CD14-positive monocyte (primary cell): ENCODE results near the gene TBCEL. TPM values are rescaled to one million over a fixed set of nuclear protein-coding genes. Genes with fewer than 3 reads are reported as not detected.

Experiments used
- DNase-seq, 3 donors: peaks; one replicate each; pipeline ENCODE4 v3.0.0-alpha.2; 2011 to 2022
- H2AFZ ChIP-seq: 2 replicates; pipeline ENCODE4 v1.6.0; 2012; ENCODE audit warnings: mild to moderate bottlenecking, low read depth, low read length, inconsistent platforms; ENCODE audit not compliant: insufficient read depth, poor library complexity, severe bottlenecking
- H3K27ac ChIP-seq, 2 donors: 1 replicate in 1 of 2; 2 replicates in 1 of 2; pipeline ENCODE4 v1.5.1; 2012 to 2013; ENCODE audit warnings: low read length in 2 of 2, control low read depth in 1 of 2, inconsistent platforms in 1 of 2, low read depth in 1 of 2, mild to moderate bottlenecking in 1 of 2
- H3K27me3 ChIP-seq, 2 donors: one replicate each; pipeline versions ENCODE4 v1.6.0 to v1.6.1; 2011 to 2013; ENCODE audit warnings: low read length in 2 of 2; ENCODE audit not compliant: control insufficient read depth in 2 of 2, insufficient read depth in 2 of 2
- H3K36me3 ChIP-seq, 2 donors: replicated peaks in 1 of 2; 1 replicate in 1 of 2; 2 replicates in 1 of 2; pipeline versions ENCODE4 v1.5.1 to v1.6.1; 2012 to 2013; ENCODE audit warnings: low read length in 2 of 2, control low read depth in 1 of 2, inconsistent platforms in 1 of 2, mild to moderate bottlenecking in 1 of 2; ENCODE audit not compliant: insufficient read depth in 2 of 2, control insufficient read depth in 1 of 2
- H3K4me1 ChIP-seq, 2 donors: 1 replicate in 1 of 2; 2 replicates in 1 of 2; pipeline versions ENCODE4 v1.5.1 to v1.6.1; 2012 to 2013; ENCODE audit warnings: low read length in 2 of 2, control low read depth in 1 of 2, inconsistent platforms in 1 of 2, mild to moderate bottlenecking in 1 of 2, moderate library complexity in 1 of 2; ENCODE audit not compliant: insufficient read depth in 2 of 2, control insufficient read depth in 1 of 2
- H3K4me2 ChIP-seq: replicated peaks from 2 replicates; pipeline ENCODE3; 2012; ENCODE audit warnings: low read length, moderate library complexity, mild to moderate bottlenecking; ENCODE audit not compliant: poor library complexity, severe bottlenecking; ENCODE audit errors: extremely low read depth
- H3K4me3 ChIP-seq, 3 experiments: fragments of 200-600 bp in 1 of 3; sonication (generic) in 1 of 3; replicated peaks in 1 of 3; 1 replicate in 2 of 3; 2 replicates in 1 of 3; pipeline ENCODE4 v1.5.1; 2011 to 2013; ENCODE audit warnings: low read length in 3 of 3, mild to moderate bottlenecking in 3 of 3, control low read depth in 2 of 3, low read depth in 2 of 3, inconsistent platforms in 1 of 3, moderate library complexity in 1 of 3
- H3K79me2 ChIP-seq: 2 replicates; pipeline ENCODE4 v1.6.0; 2012; ENCODE audit warnings: mild to moderate bottlenecking, control low read depth, inconsistent platforms, low read length, moderate library complexity; ENCODE audit not compliant: insufficient read depth
- H3K9ac ChIP-seq: 2 replicates; pipeline ENCODE4 v1.6.0; 2017; ENCODE audit warnings: low read length, mild to moderate bottlenecking; ENCODE audit not compliant: insufficient read depth, poor library complexity, severe bottlenecking
- H3K9me3 ChIP-seq, 2 donors: replicated peaks in 1 of 2; 1 replicate in 1 of 2; 2 replicates in 1 of 2; pipeline versions ENCODE4 v1.5.1 to v1.6.1; 2012 to 2013; ENCODE audit warnings: low read length in 2 of 2, control low read depth in 1 of 2; ENCODE audit not compliant: control insufficient read depth in 1 of 2, insufficient read depth in 1 of 2
- H4K20me1 ChIP-seq: 2 replicates; pipeline ENCODE4 v1.6.0; 2012; ENCODE audit warnings: mild to moderate bottlenecking, low read length, control low read depth, moderate library complexity; ENCODE audit not compliant: insufficient read depth
- H3K27ac Mint-ChIP-seq, 7 donors: one replicate each; pipeline ENCODE4 v1.8.0; 2020; ENCODE audit warnings: mild to moderate bottlenecking in 7 of 7, mixed read lengths in 7 of 7, moderate library complexity in 6 of 7, inconsistent platforms in 2 of 7
- H3K27me3 Mint-ChIP-seq, 3 donors: one replicate each; pipeline ENCODE4 v1.8.0; 2021 to 2022; ENCODE audit warnings: low read depth in 3 of 3, mild to moderate bottlenecking in 3 of 3, mixed read lengths in 3 of 3, moderate library complexity in 3 of 3, inconsistent platforms in 1 of 3
- H3K36me3 Mint-ChIP-seq, 2 donors: one replicate each; pipeline ENCODE4 v1.8.0; 2020; ENCODE audit warnings: mixed read lengths in 2 of 2, inconsistent platforms in 1 of 2, mild to moderate bottlenecking in 1 of 2
- H3K4me1 Mint-ChIP-seq: one replicate; pipeline ENCODE4 v1.8.0; 2020; ENCODE audit warnings: mild to moderate bottlenecking, mixed read lengths
- H3K4me3 Mint-ChIP-seq, 2 donors: one replicate each; pipeline ENCODE4 v1.8.0; 2020; ENCODE audit warnings: mild to moderate bottlenecking in 2 of 2, mixed read lengths in 2 of 2, moderate library complexity in 1 of 2
- H3K9me3 Mint-ChIP-seq, 7 donors: one replicate each; pipeline ENCODE4 v1.8.0; 2020 to 2022; ENCODE audit warnings: mixed read lengths in 7 of 7, mild to moderate bottlenecking in 6 of 7, moderate library complexity in 6 of 7, inconsistent platforms in 2 of 7
- CTCF ChIP-seq: fragments of 200-600 bp; IDR thresholded peaks from one replicate; pipeline ENCODE4 v1.8.0; 2022; ENCODE audit warnings: antibody characterized with exemption, mild to moderate bottlenecking
- WGBS: methylation state at CpG from one replicate; pipeline ENCODE4 v1.1.5; 2013; ENCODE audit warnings: missing lambda C conversion rate; ENCODE audit not compliant: insufficient coverage; 5-methylcytosine and 5-hydroxymethylcytosine counted together
- intact Hi-C, 2 donors: fragments of 100-400 bp; cut with micrococcal nuclease; formaldehyde crosslinking; loops; one replicate each; pipeline versions ENCODE4 v1.15.0 to v1.15.1; 2023
- polyA plus RNA-seq, 3 donors: library from polyadenylated mRNA; depleted of rRNA in 1 of 3; unstranded in 2 of 3; stranded (reverse) in 1 of 3; fragments of 300-500 nt in 2 of 3; fragments of >200 nt in 1 of 3; fragmentation: Illumina TruSeq in 2 of 3; gene quantifications; 1 replicate in 2 of 3; 2 replicates in 1 of 3; pipeline ENCODE4 v1.2.3, GENCODE V29; 2012 to 2021

TBCEL gene
- polyA plus RNA-seq, 3 donors: 3.9 to 6.5 (median 5.0) TPM

- intact Hi-C loops: no loop called here
- no peak for TF ChIP-seq CTCF
- no peaks in the 10 kb centered on the region for H3K9me3 Mint-ChIP-seq
- H3K4me3 Mint-ChIP-seq: no peak overlapping the region
- no peak overlapping the region for H3K4me3 ChIP-seq
- WGBS: 100% methylated on average over 1 of the region's 1 CpG
- no peaks in the 10 kb centered on the region for H3K27me3 Mint-ChIP-seq
- H4K20me1 ChIP-seq: no peaks in the 10 kb centered on the region
- H3K36me3 Mint-ChIP-seq: peaks cover 40 to 42% of the 10 kb centered on the region in 2 donors
- H3K4me2 ChIP-seq: no peak overlapping the region
- no peak overlapping the region for H2AFZ ChIP-seq
- H3K79me2 ChIP-seq: no peaks in the 10 kb centered on the region
- H3K4me1 Mint-ChIP-seq: no peaks in the 10 kb centered on the region
- no peaks in the 10 kb centered on the region for H3K4me1 ChIP-seq
- no peaks in the 10 kb centered on the region for H3K9me3 ChIP-seq
- no peaks in the 10 kb centered on the region for H3K27me3 ChIP-seq
- no peak overlapping the region for H3K27ac Mint-ChIP-seq
- no peak overlapping the region for H3K27ac ChIP-seq
- peaks cover 8 to 12% of the 10 kb centered on the region in 2 donors for H3K36me3 ChIP-seq
- H3K9ac ChIP-seq: no peak overlapping the region
- no peak for DNase-seq
Measured at GRCh38 chr11:121082670-121083069, 58.8 kb downstream of the TBCEL start.

- Histone ChIP-seq H3K4me3 (no peak overlapping the region), H3K4me1 (peaks cover 8 to 13% of the 10 kb centered on the region in 2 donors), H2AFZ (no peak overlapping the region), H3K79me2 (no peaks in the 10 kb centered on the region), H4K20me1 (no peaks in the 10 kb centered on the region), H3K36me3 (peaks cover 8 to 19% of the 10 kb centered on the region in 2 donors), H3K27me3 (no peaks in the 10 kb centered on the region), H3K9me3 (no peaks in the 10 kb centered on the region), H3K27ac (no peak overlapping the region), H3K9ac (no peak overlapping the region), H3K4me2 (no peak overlapping the region)
- Mint-ChIP-seq H3K27me3 (no peaks in the 10 kb centered on the region), H3K4me1 (peaks cover 10% of the 10 kb centered on the region), H3K27ac (no peak overlapping the region), H3K9me3 (no peaks in the 10 kb centered on the region), H3K4me3 (no peak overlapping the region), H3K36me3 (peaks cover 35 to 37% of the 10 kb centered on the region in 2 donors)
- no peak for TF ChIP-seq CTCF
- DNase-seq: no peak
- WGBS: 100% methylated on average over 2 of the region's 4 CpGs
- intact Hi-C loops: no loop called here
Measured at GRCh38 chr11:121086866-121087265, 63.0 kb downstream of the TBCEL start.
